ENCODE data around the gene EMP3. TPM values are rescaled to one million over a fixed set of nuclear protein-coding genes. Genes with fewer than 3 reads are reported as not detected.

Gene EMP3
- total and polyA plus RNA-seq, 10 donors = 33.2 to 149 (median 86.8) TPM

DNA sequence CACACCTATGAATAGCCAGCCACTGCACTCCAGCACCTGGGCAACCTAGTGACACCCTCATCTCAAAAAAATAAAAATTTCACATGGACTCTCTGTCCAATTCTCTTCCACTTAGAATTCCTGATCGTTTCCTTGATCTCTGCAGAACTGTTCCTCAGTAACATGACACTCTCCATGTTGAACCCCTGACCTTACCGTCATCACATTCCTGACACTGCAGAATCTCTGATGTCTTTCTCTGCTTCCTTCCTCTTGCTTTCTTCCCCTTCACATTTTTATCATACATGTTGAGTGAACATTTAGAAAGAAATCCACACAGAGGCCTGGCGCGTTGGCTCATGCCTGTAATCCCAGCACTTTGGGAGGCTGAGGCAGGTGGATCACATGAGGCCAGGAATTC, 40.5 kb upstream of the EMP3 start:
- TF ChIP-seq POLR2AphosphoS5 (IDR thresholded peaks at IDR 0.05) = no peak
- no peaks in the 10 kb centered on the region for H3K4me1 ChIP-seq
- intact Hi-C loops (cut with DNase I; ENCODE audit: low total_unique reads) = no loop called here
- WGBS, 5 donors = 82 to 86% (median 83%) methylated on average over 4 of the region's 4 CpGs
- DNase-seq = no peak
- H3K27ac ChIP-seq = peak overlapping the region in 1 of 8 donors; percentile 21
- peaks cover 0 to 29% (median 17%) of the 10 kb centered on the region in 8 donors for H3K9me3 ChIP-seq
- no peak overlapping the region for H3K4me3 ChIP-seq
- no peaks in the 10 kb centered on the region for H3K27me3 ChIP-seq (replicated peaks in 1 of 7)
- peaks cover 0 to 22% (median 3%) of the 10 kb centered on the region in 6 donors for H3K36me3 ChIP-seq

DNA sequence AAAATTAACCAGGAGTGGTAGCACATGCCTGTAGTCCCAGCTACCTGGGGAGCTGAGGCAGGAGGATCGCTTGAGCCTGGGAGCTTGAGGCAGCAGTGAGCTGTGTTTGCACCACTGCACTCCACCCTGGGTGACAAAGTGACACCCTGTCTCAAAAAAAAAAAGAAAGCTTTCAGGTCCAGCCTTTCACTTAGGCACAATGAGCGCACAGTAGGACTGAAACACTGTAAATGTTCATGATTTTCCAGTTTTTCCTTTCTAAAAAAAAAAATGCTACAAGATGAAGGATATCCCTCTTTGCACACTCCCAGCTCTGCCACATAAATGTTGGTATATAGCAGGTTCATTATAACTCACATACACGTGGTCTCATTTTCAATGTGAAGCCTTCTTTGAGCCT, 37.6 kb upstream of the EMP3 start:
- peaks cover 9 to 17% (median 13%) of the 10 kb centered on the region in 6 donors for H3K4me1 ChIP-seq
- intact Hi-C loops (cut with DNase I; ENCODE audit: low total_unique reads) = no loop called here
- WGBS, 5 donors = 87 to 98% (median 92%) methylated on average over 3 of the region's 3 CpGs
- peaks cover 0 to 21% (median 3%) of the 10 kb centered on the region in 6 donors for H3K36me3 ChIP-seq
- peaks cover 0 to 14% (median 0%) of the 10 kb centered on the region in 7 donors for H3K27me3 ChIP-seq (replicated peaks in 1 of 7)
- no peak overlapping the region for H3K4me3 ChIP-seq
- H3K27ac ChIP-seq = no peak overlapping the region
- TF ChIP-seq POLR2A (IDR thresholded peaks at IDR 0.05) (no peak), POLR2AphosphoS5 (IDR thresholded peaks at IDR 0.05) (no peak), CTCF (IDR thresholded peaks at IDR 0.05 in 8 of 11, conservative IDR thresholded peaks at IDR 0.05 in 3 of 11) (no peak)
- peaks cover 0 to 28% (median 17%) of the 10 kb centered on the region in 8 donors for H3K9me3 ChIP-seq
- DNase-seq = no peak

DNA sequence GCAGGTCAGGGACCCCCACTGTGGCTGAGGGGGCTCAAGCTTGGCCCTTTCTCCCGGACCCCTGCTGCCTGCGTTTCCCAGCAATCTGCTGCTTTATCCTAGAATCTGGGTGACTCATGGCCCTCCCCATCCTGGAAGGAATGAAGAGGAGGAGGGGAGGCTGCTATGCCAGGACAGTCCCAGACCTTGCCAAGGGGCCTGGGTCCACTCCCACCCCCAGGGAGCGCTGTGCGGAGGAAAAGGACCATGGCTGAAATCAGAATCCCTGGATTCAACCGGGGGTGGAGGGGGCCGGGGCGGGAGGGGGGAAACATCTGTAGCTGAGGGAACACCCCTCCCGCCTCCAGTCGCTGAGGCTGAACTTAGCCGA, 35.0 kb upstream of the EMP3 start:
- H3K4me1 ChIP-seq = peaks cover 9 to 17% (median 13%) of the 10 kb centered on the region in 6 donors
- 23 to 47% (median 25%) methylated on average over 8 to 10 of the region's 10 CpGs for WGBS, 5 donors
- TF ChIP-seq POLR2AphosphoS5 (IDR thresholded peaks at IDR 0.05) (no peak), CTCF (IDR thresholded peaks at IDR 0.05 in 8 of 11, conservative IDR thresholded peaks at IDR 0.05 in 3 of 11) (no peak), POLR2A (IDR thresholded peaks at IDR 0.05) (no peak)
- no peak overlapping the region for H3K27ac ChIP-seq
- peak overlapping the region in 3 of 8 donors; percentile 34 to 68 (median 43) for H3K4me3 ChIP-seq
- H3K36me3 ChIP-seq = peaks cover 0 to 14% (median 0%) of the 10 kb centered on the region in 6 donors
- intact Hi-C loops (cut with DNase I; ENCODE audit: low total_unique reads) = loop anchor here (2.0 kb wide), 1 partner anchor 24 kb away; no protein-coding TSS in a partner anchor
- H3K9me3 ChIP-seq = peaks cover 0 to 16% (median 10%) of the 10 kb centered on the region in 8 donors
- DNase-seq = no peak
- H3K27me3 ChIP-seq (replicated peaks in 1 of 7) = peaks cover 0 to 32% (median 0%) of the 10 kb centered on the region in 7 donors

DNA sequence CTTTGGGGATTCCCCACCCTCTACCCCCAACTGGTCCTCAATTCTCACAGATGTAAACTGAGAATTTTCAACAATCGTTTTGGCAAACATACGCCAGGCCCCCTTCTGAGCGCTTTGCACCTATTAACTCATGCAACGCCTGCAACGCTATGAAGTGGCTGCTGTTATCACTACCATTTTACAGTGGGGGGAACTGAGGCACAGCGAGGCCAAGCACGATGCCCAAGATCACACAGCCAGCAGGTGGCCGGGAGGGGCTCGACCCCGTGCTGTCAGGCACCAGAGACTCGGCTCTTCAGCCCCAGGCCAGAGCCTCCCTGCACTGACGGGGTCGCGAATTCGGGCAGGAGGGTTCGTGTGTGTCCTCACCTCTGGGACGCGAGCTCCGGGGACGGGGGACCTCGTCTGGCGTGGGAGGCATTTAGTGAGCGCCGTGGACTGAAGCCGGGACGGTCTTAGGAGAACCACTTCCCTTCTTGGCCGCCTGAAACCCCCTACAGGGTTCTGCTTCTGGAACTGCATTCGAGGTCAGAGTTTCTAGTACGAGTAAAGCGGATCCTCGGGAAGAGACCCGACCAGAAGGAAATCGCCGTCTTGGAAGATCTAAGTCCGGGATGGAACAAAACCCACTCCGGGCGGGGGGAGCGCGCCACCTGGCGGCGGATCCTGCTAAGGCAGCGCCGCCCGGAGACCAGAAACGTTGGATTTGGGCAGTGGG, 34.4 kb upstream of the EMP3 start:
- intact Hi-C loops (cut with DNase I; ENCODE audit: low total_unique reads) = loop anchor here (2.0 kb wide), 1 partner anchor 24 kb away; no protein-coding TSS in a partner anchor
- 1 to 3% (median 2%) methylated on average over 40 to 45 of the region's 45 CpGs for WGBS, 5 donors
- peak; percentile 91 for DNase-seq

More for the DNA sequence above, 34.4 kb upstream of the EMP3 start:
- peak overlapping the region; percentile 12 to 68 (median 33) for H3K4me3 ChIP-seq
- TF ChIP-seq POLR2AphosphoS5 (IDR thresholded peaks at IDR 0.05) (peak in 2 of 3 donors; percentile 44 to 55), CTCF (IDR thresholded peaks at IDR 0.05 in 8 of 11, conservative IDR thresholded peaks at IDR 0.05 in 3 of 11) (peak; percentile 84 to 99 (median 93)), POLR2A (IDR thresholded peaks at IDR 0.05) (no peak)
- peaks cover 0 to 37% (median 0%) of the 10 kb centered on the region in 7 donors for H3K27me3 ChIP-seq (replicated peaks in 1 of 7)
- peaks cover 0 to 9% (median 0%) of the 10 kb centered on the region in 6 donors for H3K36me3 ChIP-seq
- H3K9me3 ChIP-seq = peaks cover 0 to 15% (median 10%) of the 10 kb centered on the region in 8 donors
- H3K27ac ChIP-seq = no peak overlapping the region
- H3K4me1 ChIP-seq = peaks cover 9 to 17% (median 13%) of the 10 kb centered on the region in 6 donors

Data from spleen (tissue), 11 donors.